GM18861 (cell line): ENCODE results near the gene GPATCH3.
"Not testable (repeated sequence)": the region's sequence is repeated elsewhere in the genome, so short reads cannot be mapped to it uniquely, and the experiment has no call there.

ENCODE experiments used
- ATAC-seq: cut with Tn5 transposase; IDR thresholded peaks from one replicate; pipeline ENCODE4 v1.9.1; 2021; ENCODE audit not compliant: unreplicated experiment

GPATCH3 gene

DNA sequence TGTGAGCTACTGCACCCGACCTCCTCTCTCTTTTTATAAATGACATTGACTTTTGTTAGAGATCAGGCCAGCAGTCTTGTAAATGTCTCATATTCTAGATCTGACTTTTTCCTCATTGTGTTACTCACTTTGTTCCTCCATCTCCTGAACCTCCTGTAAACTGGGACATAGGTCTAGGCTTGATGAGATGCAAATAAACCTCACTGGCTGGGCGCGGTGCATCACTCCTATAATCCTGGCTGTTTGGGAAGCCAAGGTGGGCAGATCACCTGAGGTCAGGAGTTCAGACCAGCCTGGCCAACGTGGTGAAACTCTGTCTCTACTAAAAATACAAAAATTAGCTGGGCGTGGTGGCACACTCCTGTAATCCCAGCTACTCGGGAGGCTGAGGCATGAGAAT, 52.4 kb downstream of the GPATCH3 start:
- ATAC-seq: not testable (repeated sequence)

GRCh38 chr1:26844424-26845196, 55.7 kb downstream of the GPATCH3 start:
- no peak for ATAC-seq
